C4-2B (cell line): ENCODE data around the gene MROH9.

Experiments
- H3K27ac ChIP-seq: fragments of 450-650 bp; 2 replicates; pipeline ENCODE4 v1.5.1; 2017
- ZFX ChIP-seq: fragments of 450-650 bp; IDR thresholded peaks from 2 replicates; pipeline ENCODE4 v1.6.1; 2017
- TF ChIP-seq, protein P1 (sequence below): fragments of 450-650 bp; conservative IDR thresholded peaks from 2 replicates; pipeline ENCODE4 v1.5.1; 2017; ENCODE audit warnings: mild to moderate bottlenecking

MROH9 gene

DNA sequence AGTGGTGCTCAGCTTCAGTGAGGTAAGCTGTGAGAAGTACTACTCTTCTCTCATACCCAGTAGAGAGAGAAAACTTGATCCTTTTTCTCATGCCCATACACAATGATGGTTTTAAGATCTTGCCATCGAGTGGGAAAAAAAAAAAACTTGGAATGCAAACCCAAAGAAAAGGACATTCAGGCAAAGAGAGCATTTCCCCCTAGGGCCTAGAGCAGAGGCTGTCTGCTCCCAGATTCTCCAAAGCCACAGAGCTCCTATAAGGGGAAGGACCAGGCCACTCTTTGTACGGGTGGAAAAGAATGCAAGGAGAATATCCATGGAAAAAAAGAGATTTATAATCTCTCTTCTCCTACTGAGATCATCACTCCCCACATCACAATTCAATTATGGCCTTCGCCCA, 34.9 kb downstream of the MROH9 start:
- TF ChIP-seq ZFX, result no peak
- TF ChIP-seq, protein P1, sequence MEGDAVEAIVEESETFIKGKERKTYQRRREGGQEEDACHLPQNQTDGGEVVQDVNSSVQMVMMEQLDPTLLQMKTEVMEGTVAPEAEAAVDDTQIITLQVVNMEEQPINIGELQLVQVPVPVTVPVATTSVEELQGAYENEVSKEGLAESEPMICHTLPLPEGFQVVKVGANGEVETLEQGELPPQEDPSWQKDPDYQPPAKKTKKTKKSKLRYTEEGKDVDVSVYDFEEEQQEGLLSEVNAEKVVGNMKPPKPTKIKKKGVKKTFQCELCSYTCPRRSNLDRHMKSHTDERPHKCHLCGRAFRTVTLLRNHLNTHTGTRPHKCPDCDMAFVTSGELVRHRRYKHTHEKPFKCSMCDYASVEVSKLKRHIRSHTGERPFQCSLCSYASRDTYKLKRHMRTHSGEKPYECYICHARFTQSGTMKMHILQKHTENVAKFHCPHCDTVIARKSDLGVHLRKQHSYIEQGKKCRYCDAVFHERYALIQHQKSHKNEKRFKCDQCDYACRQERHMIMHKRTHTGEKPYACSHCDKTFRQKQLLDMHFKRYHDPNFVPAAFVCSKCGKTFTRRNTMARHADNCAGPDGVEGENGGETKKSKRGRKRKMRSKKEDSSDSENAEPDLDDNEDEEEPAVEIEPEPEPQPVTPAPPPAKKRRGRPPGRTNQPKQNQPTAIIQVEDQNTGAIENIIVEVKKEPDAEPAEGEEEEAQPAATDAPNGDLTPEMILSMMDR, result no peak
- H3K27ac ChIP-seq, result no peak overlapping the region

DNA sequence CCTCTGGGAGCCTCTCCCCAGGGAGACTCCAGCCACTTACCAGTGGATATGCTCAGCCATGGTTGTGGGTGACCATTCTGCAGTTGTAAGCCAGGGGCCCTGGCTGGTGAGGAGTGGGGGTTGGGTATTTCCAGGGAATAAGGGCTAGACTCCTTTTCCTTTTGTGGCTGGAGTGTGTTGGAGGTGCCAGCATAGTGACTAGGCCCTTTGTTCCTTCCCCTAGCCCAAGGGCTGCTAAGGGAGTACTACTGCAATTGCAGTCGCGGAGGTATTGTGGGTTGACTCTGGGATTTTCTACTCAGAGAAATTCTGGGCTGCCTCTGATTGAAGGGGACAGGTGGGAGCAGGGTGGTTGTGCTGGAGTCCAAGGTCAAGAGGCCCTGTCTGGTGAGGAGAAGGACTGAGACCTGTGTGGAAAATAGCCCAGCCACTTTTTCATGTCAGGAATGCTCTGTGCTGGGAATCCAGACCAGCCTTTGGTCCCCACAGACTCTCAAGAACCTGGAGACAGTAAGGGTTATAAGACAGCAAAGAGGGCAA, 43.1 kb downstream of the MROH9 start:
- TF ChIP-seq, protein P1, result no peak
- H3K27ac ChIP-seq, result no peak overlapping the region

DNA sequence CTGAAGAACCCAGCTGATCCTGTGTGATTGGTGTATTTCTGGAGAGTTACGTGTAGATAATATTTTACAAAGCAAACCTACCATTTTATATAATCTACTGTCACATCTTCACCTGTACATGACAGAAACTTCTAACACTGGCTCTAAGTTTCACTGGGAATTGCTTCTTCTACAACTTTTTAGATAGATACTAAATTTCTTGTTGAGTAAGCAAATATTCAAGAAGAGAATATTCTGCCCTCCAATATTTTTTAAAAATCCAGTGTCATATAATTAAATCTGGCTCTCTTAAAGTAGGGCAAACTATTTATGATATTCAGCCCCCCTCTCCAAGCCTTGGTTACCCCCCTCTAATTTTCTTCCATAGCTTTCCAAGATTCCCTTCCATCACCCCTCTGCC, 50.1 kb downstream of the MROH9 start:
- H3K27ac ChIP-seq, result no peak overlapping the region
- TF ChIP-seq, protein P1, result no peak
- no peak for TF ChIP-seq ZFX

DNA sequence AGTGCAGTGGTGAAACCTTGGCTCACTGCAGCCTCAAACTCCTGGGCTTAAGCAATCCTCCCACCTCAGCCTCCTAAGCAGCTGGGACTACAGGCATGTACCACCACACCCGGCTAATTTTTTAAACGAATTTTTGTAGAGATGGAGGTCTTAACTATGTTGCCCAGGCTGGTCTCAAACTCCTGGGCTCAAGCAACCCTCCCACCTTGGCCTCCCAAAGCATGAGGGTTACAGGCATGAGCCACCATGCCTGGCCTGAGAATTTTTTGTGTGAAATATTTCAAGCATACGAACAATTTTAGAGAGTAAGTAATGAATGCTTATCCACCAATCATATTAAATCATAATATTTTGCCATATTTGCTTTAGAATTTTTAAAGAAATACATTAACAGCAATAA, 51.6 kb downstream of the MROH9 start:
- H3K27ac ChIP-seq, result no peak overlapping the region
- TF ChIP-seq, protein P1, result no peak
- no peak for TF ChIP-seq ZFX

DNA sequence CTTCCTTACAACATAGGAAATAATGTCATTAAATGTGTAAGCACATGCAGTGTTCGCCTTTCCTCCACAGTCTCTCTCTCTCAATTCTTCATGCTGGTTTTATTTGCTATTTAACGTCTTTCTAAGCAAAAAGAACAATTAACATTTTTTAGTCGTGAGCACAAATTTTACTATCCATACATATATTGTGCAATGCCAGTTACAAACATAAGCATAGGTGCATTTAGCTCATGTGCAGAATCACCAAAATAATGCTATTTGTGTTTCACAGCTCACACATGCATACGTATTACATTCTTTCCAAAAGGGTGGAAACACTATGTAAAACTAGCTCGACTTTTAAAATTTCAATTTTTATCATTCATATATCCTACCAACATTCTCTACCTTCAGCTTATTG, 52.1 kb downstream of the MROH9 start:
- no peak overlapping the region for H3K27ac ChIP-seq
- no peak for TF ChIP-seq ZFX
- TF ChIP-seq, protein P1, result no peak

DNA sequence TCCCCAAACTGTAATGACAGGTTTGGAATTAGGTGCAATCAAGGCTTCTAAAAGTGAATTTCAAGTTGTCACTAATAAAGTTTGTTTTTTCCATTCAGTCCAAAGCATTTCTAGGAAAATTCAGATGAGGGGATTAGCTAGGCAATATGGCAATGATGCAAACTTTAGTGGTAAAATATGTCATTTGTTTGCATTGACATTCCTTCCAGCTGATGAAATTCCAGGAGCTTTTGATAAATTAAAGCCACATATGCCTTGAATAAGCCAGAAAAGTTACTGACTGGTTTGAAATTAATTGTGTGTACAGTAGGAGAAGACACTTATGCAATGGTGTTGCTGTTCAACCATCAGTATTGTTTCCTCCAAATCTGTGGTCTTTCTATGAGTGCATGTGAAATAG, 57.8 kb downstream of the MROH9 start:
- TF ChIP-seq ZFX, result no peak
- TF ChIP-seq, protein P1, result no peak
- H3K27ac ChIP-seq, result no peak overlapping the region

DNA sequence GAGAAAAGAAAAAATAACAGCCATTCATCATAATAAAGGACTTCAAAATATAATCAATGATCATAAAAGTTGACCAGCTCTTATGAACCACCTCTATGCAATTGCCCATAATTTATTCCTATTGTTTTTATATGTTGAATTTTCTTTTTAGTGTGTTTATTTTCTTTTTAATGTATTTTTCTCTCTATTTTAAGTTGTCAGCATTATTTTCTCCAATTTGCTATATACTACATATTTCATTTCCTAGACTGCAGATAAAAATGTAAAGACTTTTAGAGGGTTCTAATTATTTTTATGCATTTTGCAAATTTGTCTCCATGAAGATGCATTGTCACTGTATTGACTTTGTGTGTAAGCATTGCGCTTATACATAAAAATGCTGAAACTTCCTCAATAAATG, 58.4 kb downstream of the MROH9 start:
- H3K27ac ChIP-seq, result no peak overlapping the region
- TF ChIP-seq, protein P1, result no peak
- TF ChIP-seq ZFX, result no peak
